HEK293 (cell line): ENCODE data around the gene ARPC1A.

Experiments
- CTCF ChIA-PET: fragments of 350-600 bp; formaldehyde crosslinking; extraction: SDS; loops from one replicate; lab custom pipeline; 2021; ENCODE audit warnings: antibody characterized with exemption; lab: Yijun Ruan, JAX
- POLR2A ChIA-PET: fragments of 300-600 bp; formaldehyde crosslinking; extraction: SDS; loops from one replicate; lab custom pipeline; 2020; ENCODE audit warnings: antibody characterized with exemption, inconsistent platforms; lab: Yijun Ruan, JAX
- H3K27ac ChIP-seq: fragments of 200-500 bp; sonication (Bioruptor generic); 2 replicates; pipeline ENCODE4 v1.5.1; 2014; ENCODE audit warnings: low read depth, low read length, control low read depth, inconsistent platforms; ENCODE audit errors: extremely low read depth
- H3K36me3 ChIP-seq, 2 experiments: fragments of 200-500 bp in 1 of 2; sonication (Bioruptor generic) in 1 of 2; 1 replicate in 1 of 2; 2 replicates in 1 of 2; pipeline ENCODE4 v1.5.1; 2014 to 2017; ENCODE audit warnings: inconsistent platforms in 2 of 2, low read length in 2 of 2; ENCODE audit not compliant: control insufficient read depth in 2 of 2, insufficient read depth in 1 of 2
- H3K4me1 ChIP-seq: fragments of 200-500 bp; sonication (Bioruptor generic); 2 replicates; pipeline ENCODE4 v1.5.1; 2014; ENCODE audit warnings: mild to moderate bottlenecking, low read length, inconsistent platforms; ENCODE audit not compliant: control insufficient read depth, insufficient read depth
- H3K4me3 ChIP-seq: 2 replicates; pipeline ENCODE4 v1.5.1; 2011; ENCODE audit warnings: low read depth, mild to moderate bottlenecking, control low read depth, low read length, moderate library complexity
- H3K9me3 ChIP-seq: fragments of 200-500 bp; sonication (Bioruptor generic); 2 replicates; pipeline ENCODE4 v1.5.1; 2014; ENCODE audit warnings: low read depth, low read length, inconsistent platforms; ENCODE audit not compliant: control insufficient read depth, insufficient read depth
- GLIS2 ChIP-seq: fragments of 450-650 bp; formaldehyde crosslinking; IDR thresholded peaks from 2 replicates; pipeline ENCODE4 v1.5.1; 2016; ENCODE audit warnings: missing biosample characterization, missing genetic modification characterization
- HOXA7 ChIP-seq: sonication (generic); formaldehyde crosslinking; IDR thresholded peaks from 2 replicates; pipeline ENCODE4 v1.8.1; 2022; ENCODE audit warnings: missing genetic modification reagents, borderline replicate concordance
- IKZF3 ChIP-seq: fragments of 450-650 bp; IDR thresholded peaks from 2 replicates; pipeline ENCODE4 v1.5.0; 2018; ENCODE audit warnings: missing biosample characterization, mild to moderate bottlenecking, missing genetic modification characterization, moderate library complexity
- KLF10 ChIP-seq: fragments of 450-650 bp; IDR thresholded peaks from 2 replicates; pipeline ENCODE4 v1.5.1; 2018; ENCODE audit warnings: missing biosample characterization, mild to moderate bottlenecking, missing genetic modification characterization
- KLF16 ChIP-seq: fragments of 450-650 bp; formaldehyde crosslinking; IDR thresholded peaks from 2 replicates; pipeline ENCODE4 v1.5.1; 2017; ENCODE audit warnings: missing biosample characterization, missing genetic modification characterization
- REPIN1 ChIP-seq: fragments of 450-650 bp; formaldehyde crosslinking; IDR thresholded peaks from 2 replicates; pipeline ENCODE4 v1.5.1; 2017; ENCODE audit warnings: missing biosample characterization, missing genetic modification characterization, low read depth
- ZBTB1 ChIP-seq: fragments of 450-650 bp; formaldehyde crosslinking; IDR thresholded peaks from 2 replicates; pipeline ENCODE4 v1.5.1; 2016; ENCODE audit warnings: missing biosample characterization, missing genetic modification characterization
- ZBTB48 ChIP-seq: fragments of 450-650 bp; formaldehyde crosslinking; IDR thresholded peaks from 2 replicates; pipeline ENCODE4 v1.5.1; 2016; ENCODE audit warnings: missing biosample characterization, missing genetic modification characterization
- ZFP41 ChIP-seq: fragments of 450-650 bp; formaldehyde crosslinking; IDR thresholded peaks from 2 replicates; pipeline ENCODE4 v1.5.1; 2016; ENCODE audit warnings: missing biosample characterization, missing genetic modification characterization, borderline replicate concordance
- ZNF114 ChIP-seq: fragments of 450-650 bp; formaldehyde crosslinking; IDR thresholded peaks from 2 replicates; pipeline ENCODE4 v1.5.0; 2017; ENCODE audit warnings: missing biosample characterization, missing genetic modification characterization
- ZNF132 ChIP-seq: fragments of 450-650 bp; formaldehyde crosslinking; IDR thresholded peaks from 2 replicates; pipeline ENCODE4 v1.5.1; 2017; ENCODE audit warnings: missing biosample characterization, missing genetic modification characterization, borderline replicate concordance
- ZNF16 ChIP-seq: fragments of 450-650 bp; formaldehyde crosslinking; IDR thresholded peaks from 2 replicates; pipeline ENCODE4 v1.5.1; 2016; ENCODE audit warnings: low read depth, missing biosample characterization, missing genetic modification characterization
- ZNF184 ChIP-seq: fragments of 450-650 bp; IDR thresholded peaks from 2 replicates; pipeline ENCODE4 v1.5.1; 2018; ENCODE audit warnings: missing biosample characterization, mild to moderate bottlenecking, missing genetic modification characterization
- ZNF37A ChIP-seq: fragments of 450-650 bp; IDR thresholded peaks from 2 replicates; pipeline ENCODE4 v1.5.1; 2018; ENCODE audit warnings: missing biosample characterization, missing genetic modification characterization
- ZNF549 ChIP-seq: fragments of 450-650 bp; IDR thresholded peaks from 2 replicates; pipeline ENCODE4 v1.5.1; 2018; ENCODE audit warnings: missing biosample characterization, missing genetic modification characterization, mild to moderate bottlenecking, inconsistent platforms, moderate library complexity
- TF ChIP-seq, protein P1 (sequence below): fragments of 450-650 bp; formaldehyde crosslinking; IDR thresholded peaks from 2 replicates; pipeline ENCODE4; 2016; ENCODE audit warnings: missing biosample characterization, missing genetic modification characterization
- TF ChIP-seq, protein P2 (sequence below): fragments of 450-650 bp; formaldehyde crosslinking; IDR thresholded peaks from 2 replicates; pipeline ENCODE4 v1.5.1; 2017; ENCODE audit warnings: missing biosample characterization, missing genetic modification characterization
- TF ChIP-seq, protein P3 (sequence below): fragments of 450-650 bp; formaldehyde crosslinking; IDR thresholded peaks from 2 replicates; pipeline ENCODE4 v1.5.1; 2016; ENCODE audit warnings: missing biosample characterization, missing genetic modification characterization
- TF ChIP-seq, protein P4 (sequence below): fragments of 450-650 bp; formaldehyde crosslinking; IDR thresholded peaks from 2 replicates; pipeline ENCODE4 v1.5.1; 2017; ENCODE audit warnings: missing biosample characterization, mild to moderate bottlenecking, missing genetic modification characterization, moderate library complexity
- TF ChIP-seq, protein P5 (sequence below): fragments of 450-650 bp; formaldehyde crosslinking; IDR thresholded peaks from 2 replicates; pipeline ENCODE4 v1.5.1; 2017; ENCODE audit warnings: missing biosample characterization, missing genetic modification characterization
- TF ChIP-seq, protein P6 (sequence below): fragments of 450-650 bp; formaldehyde crosslinking; IDR thresholded peaks from 2 replicates; pipeline ENCODE4 v1.5.1; 2016; ENCODE audit warnings: missing biosample characterization, missing genetic modification characterization
- TF ChIP-seq, protein P7 (sequence below): fragments of 450-650 bp; formaldehyde crosslinking; IDR thresholded peaks from 2 replicates; pipeline ENCODE4 v1.5.1; 2016; ENCODE audit warnings: missing biosample characterization, missing genetic modification characterization

ARPC1A gene

DNA sequence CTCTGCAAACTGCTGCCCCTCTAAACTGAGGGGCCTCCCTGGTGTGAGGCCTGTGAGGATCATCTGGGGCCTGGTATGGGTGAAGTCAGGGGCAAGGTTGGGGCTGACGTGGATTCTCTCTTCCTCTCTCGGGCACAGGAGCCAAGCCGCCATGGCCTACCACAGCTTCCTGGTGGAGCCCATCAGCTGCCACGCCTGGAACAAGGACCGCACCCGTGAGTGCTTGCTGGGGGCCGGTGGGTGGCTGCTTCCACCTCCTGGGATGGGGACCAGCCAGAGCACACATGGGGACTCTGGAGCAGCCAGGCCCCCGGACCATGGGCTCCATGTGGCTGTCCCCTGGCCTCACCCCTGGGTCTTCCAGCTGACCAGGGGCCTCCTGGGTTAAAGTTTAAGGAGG, 59.9 kb downstream of the ARPC1A start:
- Histone ChIP-seq H3K4me1 (no peaks in the 10 kb centered on the region), H3K36me3 (peaks cover 4 to 24% of the 10 kb centered on the region in 2 experiments; a peak in 2 of 3 replicates), H3K27ac (no peak overlapping the region), H3K4me3 (no peak overlapping the region)
- ChIA-PET CTCF (interaction anchor here (0.6 to 1.3 kb wide), 2 partner anchors 73 to 1479 kb away, joined by 3 to 4 read pairs; no protein-coding TSS in a partner anchor), POLR2A (interaction anchor here (0.5 kb wide), 1 partner anchor 20 kb away, joined by 3 read pairs; no protein-coding TSS in a partner anchor)
- no peak for TF ChIP-seq ZNF37A (tag by site-specific recombination)
- TF ChIP-seq ZNF132, result no peak
- TF ChIP-seq KLF16, result no peak
- TF ChIP-seq ZNF549 (tag by site-specific recombination), result no peak
- no peak for TF ChIP-seq ZNF16
- TF ChIP-seq ZBTB1 (tag by site-specific recombination), result no peak
- TF ChIP-seq GLIS2 (tag by site-specific recombination), result peak; percentile 35; the same call in 1 of the 2 replicates
- TF ChIP-seq ZBTB48 (tag by site-specific recombination), result no peak
- TF ChIP-seq, protein P1, sequence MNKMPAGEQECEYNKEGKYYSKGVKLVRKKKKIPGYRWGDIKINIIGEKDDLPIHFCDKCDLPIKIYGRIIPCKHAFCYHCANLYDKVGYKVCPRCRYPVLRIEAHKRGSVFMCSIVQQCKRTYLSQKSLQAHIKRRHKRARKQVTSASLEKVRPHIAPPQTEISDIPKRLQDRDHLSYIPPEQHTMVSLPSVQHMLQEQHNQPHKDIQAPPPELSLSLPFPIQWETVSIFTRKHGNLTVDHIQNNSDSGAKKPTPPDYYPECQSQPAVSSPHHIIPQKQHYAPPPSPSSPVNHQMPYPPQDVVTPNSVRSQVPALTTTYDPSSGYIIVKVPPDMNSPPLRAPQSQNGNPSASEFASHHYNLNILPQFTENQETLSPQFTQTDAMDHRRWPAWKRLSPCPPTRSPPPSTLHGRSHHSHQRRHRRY (tag by site-specific recombination), result no peak
- TF ChIP-seq, all 188 proteins: peak for 1
- no peaks in the 10 kb centered on the region for H3K9me3 ChIP-seq

DNA sequence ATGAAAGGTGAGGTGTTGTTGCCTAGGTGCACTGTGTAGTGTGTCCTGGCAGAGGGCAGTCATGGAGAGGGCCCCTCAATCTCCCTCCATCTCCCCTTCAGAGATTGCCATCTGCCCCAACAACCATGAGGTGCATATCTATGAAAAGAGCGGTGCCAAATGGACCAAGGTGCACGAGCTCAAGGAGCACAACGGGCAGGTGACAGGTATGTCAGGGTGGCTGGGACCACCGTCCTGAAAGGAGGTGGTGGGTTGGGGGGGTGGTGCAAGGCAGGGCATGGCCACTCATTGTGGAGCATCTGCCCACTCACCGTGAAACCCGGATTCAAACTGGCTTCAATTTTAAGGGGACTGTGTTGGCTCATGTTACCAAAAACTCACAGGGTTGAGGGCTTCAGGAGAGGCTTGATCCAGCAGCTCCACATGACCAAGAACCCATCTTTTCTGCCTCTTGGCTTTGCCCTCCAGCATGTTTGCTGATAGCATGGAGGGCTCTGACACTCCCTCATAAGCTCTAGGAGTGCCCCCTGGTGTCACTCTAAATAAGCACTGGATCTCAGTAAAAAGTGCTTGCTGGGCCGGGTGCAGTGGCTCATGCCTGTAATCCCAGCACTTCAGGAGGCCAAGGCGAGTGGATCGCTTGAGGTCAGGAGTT, 61.0 kb downstream of the ARPC1A start:
- Histone ChIP-seq H3K36me3 (peaks cover 12 to 29% of the 10 kb centered on the region in 2 experiments; a peak in 2 of 3 replicates), H3K4me1 (no peaks in the 10 kb centered on the region), H3K9me3 (no peaks in the 10 kb centered on the region), H3K27ac (no peak overlapping the region), H3K4me3 (no peak overlapping the region)
- CTCF ChIA-PET, result interaction anchor here (0.6 to 1.7 kb wide), 7 partner anchors 9 to 107 kb away, joined by 3 to 10 read pairs (median 3); no protein-coding TSS in a partner anchor
- POLR2A ChIA-PET, result no interaction called here
- TF ChIP-seq ZNF184 (tag by site-specific recombination), result no peak
- TF ChIP-seq, protein P2, sequence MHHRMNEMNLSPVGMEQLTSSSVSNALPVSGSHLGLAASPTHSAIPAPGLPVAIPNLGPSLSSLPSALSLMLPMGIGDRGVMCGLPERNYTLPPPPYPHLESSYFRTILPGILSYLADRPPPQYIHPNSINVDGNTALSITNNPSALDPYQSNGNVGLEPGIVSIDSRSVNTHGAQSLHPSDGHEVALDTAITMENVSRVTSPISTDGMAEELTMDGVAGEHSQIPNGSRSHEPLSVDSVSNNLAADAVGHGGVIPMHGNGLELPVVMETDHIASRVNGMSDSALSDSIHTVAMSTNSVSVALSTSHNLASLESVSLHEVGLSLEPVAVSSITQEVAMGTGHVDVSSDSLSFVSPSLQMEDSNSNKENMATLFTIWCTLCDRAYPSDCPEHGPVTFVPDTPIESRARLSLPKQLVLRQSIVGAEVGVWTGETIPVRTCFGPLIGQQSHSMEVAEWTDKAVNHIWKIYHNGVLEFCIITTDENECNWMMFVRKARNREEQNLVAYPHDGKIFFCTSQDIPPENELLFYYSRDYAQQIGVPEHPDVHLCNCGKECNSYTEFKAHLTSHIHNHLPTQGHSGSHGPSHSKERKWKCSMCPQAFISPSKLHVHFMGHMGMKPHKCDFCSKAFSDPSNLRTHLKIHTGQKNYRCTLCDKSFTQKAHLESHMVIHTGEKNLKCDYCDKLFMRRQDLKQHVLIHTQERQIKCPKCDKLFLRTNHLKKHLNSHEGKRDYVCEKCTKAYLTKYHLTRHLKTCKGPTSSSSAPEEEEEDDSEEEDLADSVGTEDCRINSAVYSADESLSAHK (tag by site-specific recombination), result no peak
- no peak for TF ChIP-seq ZFP41 (tag by site-specific recombination)
- TF ChIP-seq, protein P3, sequence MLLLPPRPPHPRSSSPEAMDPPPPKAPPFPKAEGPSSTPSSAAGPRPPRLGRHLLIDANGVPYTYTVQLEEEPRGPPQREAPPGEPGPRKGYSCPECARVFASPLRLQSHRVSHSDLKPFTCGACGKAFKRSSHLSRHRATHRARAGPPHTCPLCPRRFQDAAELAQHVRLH (tag by site-specific recombination), result 0 out of 2 replicates have a peak, but pooled peaks have one; percentile 36
- TF ChIP-seq IKZF3 (tag by site-specific recombination), result no peak
- TF ChIP-seq, protein P4, sequence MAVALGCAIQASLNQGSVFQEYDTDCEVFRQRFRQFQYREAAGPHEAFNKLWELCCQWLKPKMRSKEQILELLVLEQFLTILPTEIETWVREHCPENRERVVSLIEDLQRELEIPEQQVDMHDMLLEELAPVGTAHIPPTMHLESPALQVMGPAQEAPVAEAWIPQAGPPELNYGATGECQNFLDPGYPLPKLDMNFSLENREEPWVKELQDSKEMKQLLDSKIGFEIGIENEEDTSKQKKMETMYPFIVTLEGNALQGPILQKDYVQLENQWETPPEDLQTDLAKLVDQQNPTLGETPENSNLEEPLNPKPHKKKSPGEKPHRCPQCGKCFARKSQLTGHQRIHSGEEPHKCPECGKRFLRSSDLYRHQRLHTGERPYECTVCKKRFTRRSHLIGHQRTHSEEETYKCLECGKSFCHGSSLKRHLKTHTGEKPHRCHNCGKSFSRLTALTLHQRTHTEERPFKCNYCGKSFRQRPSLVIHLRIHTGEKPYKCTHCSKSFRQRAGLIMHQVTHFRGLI (tag by site-specific recombination), result no peak
- TF ChIP-seq, protein P5, sequence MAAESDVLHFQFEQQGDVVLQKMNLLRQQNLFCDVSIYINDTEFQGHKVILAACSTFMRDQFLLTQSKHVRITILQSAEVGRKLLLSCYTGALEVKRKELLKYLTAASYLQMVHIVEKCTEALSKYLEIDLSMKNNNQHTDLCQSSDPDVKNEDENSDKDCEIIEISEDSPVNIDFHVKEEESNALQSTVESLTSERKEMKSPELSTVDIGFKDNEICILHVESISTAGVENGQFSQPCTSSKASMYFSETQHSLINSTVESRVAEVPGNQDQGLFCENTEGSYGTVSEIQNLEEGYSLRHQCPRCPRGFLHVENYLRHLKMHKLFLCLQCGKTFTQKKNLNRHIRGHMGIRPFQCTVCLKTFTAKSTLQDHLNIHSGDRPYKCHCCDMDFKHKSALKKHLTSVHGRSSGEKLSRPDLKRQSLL (tag by site-specific recombination), result 0 out of 2 replicates have a peak, but pooled peaks have one; percentile 42
- no peak for TF ChIP-seq ZNF549 (tag by site-specific recombination)
- TF ChIP-seq HOXA7, result no peak
- TF ChIP-seq REPIN1 (tag by site-specific recombination), result no peak
- TF ChIP-seq ZNF114 (tag by site-specific recombination), result no peak
- TF ChIP-seq, protein P6, sequence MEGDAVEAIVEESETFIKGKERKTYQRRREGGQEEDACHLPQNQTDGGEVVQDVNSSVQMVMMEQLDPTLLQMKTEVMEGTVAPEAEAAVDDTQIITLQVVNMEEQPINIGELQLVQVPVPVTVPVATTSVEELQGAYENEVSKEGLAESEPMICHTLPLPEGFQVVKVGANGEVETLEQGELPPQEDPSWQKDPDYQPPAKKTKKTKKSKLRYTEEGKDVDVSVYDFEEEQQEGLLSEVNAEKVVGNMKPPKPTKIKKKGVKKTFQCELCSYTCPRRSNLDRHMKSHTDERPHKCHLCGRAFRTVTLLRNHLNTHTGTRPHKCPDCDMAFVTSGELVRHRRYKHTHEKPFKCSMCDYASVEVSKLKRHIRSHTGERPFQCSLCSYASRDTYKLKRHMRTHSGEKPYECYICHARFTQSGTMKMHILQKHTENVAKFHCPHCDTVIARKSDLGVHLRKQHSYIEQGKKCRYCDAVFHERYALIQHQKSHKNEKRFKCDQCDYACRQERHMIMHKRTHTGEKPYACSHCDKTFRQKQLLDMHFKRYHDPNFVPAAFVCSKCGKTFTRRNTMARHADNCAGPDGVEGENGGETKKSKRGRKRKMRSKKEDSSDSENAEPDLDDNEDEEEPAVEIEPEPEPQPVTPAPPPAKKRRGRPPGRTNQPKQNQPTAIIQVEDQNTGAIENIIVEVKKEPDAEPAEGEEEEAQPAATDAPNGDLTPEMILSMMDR (tag by site-specific recombination), result peak; percentile 65; the same call in 1 of the 2 replicates
- TF ChIP-seq, protein P7, sequence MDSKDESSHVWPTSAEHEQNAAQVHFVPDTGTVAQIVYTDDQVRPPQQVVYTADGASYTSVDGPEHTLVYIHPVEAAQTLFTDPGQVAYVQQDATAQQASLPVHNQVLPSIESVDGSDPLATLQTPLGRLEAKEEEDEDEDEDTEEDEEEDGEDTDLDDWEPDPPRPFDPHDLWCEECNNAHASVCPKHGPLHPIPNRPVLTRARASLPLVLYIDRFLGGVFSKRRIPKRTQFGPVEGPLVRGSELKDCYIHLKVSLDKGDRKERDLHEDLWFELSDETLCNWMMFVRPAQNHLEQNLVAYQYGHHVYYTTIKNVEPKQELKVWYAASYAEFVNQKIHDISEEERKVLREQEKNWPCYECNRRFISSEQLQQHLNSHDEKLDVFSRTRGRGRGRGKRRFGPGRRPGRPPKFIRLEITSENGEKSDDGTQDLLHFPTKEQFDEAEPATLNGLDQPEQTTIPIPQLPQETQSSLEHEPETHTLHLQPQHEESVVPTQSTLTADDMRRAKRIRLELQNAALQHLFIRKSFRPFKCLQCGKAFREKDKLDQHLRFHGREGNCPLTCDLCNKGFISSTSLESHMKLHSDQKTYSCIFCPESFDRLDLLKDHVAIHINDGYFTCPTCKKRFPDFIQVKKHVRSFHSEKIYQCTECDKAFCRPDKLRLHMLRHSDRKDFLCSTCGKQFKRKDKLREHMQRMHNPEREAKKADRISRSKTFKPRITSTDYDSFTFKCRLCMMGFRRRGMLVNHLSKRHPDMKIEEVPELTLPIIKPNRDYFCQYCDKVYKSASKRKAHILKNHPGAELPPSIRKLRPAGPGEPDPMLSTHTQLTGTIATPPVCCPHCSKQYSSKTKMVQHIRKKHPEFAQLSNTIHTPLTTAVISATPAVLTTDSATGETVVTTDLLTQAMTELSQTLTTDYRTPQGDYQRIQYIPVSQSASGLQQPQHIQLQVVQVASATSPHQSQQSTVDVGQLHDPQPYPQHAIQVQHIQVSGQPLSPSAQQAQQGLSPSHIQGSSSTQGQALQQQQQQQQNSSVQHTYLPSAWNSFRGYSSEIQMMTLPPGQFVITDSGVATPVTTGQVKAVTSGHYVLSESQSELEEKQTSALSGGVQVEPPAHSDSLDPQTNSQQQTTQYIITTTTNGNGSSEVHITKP, result peak; percentile 28; the same call in 1 of the 2 replicates
- TF ChIP-seq KLF10 (tag by site-specific recombination), result no peak
